Mammary epithelial cell (primary cell): ENCODE results near the gene CSTPP1.

ENCODE experiments used
- EZH2 ChIP-seq: IDR thresholded peaks from 2 replicates; pipeline ENCODE4 v1.6.1; 2012; ENCODE audit warnings: low read length, inconsistent platforms, borderline replicate concordance
- TF ChIP-seq, protein P1 (sequence below), 2 donors: IDR thresholded peaks in 1 of 2; conservative IDR thresholded peaks in 1 of 2; 2 replicates each; pipeline ENCODE4 v1.5.1; 2011 to 2012; ENCODE audit warnings: inconsistent platforms in 2 of 2, low read length in 2 of 2, mild to moderate bottlenecking in 2 of 2, control low read depth in 1 of 2, low read depth in 1 of 2; ENCODE audit not compliant: insufficient read depth in 1 of 2; ENCODE audit errors: extremely low read depth in 1 of 2

DNA sequence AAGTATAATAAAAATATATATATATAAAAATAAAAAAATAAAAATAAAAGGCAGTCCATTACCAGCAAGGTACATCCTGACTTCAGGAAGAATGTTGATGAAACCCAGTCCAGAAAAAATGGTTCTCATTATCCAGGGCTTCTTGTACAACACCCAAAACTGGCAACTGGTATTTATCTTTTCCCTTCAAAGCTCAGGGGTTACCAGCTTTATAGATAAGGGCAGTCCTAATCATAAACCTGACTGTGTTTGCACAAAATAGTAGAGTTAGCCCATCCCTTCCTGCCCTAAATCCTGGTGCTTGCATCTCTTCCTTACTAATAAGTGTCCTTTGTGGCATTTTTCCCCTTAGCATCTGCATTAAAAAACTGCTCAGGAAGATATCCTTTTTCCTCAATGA, 97.5 kb downstream of the CSTPP1 start:
- TF ChIP-seq, protein P1, sequence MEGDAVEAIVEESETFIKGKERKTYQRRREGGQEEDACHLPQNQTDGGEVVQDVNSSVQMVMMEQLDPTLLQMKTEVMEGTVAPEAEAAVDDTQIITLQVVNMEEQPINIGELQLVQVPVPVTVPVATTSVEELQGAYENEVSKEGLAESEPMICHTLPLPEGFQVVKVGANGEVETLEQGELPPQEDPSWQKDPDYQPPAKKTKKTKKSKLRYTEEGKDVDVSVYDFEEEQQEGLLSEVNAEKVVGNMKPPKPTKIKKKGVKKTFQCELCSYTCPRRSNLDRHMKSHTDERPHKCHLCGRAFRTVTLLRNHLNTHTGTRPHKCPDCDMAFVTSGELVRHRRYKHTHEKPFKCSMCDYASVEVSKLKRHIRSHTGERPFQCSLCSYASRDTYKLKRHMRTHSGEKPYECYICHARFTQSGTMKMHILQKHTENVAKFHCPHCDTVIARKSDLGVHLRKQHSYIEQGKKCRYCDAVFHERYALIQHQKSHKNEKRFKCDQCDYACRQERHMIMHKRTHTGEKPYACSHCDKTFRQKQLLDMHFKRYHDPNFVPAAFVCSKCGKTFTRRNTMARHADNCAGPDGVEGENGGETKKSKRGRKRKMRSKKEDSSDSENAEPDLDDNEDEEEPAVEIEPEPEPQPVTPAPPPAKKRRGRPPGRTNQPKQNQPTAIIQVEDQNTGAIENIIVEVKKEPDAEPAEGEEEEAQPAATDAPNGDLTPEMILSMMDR (conservative IDR thresholded peaks at IDR 0.05 in 1 of 2, IDR thresholded peaks at IDR 0.05 in 1 of 2; ENCODE audit: extremely low read depth in 1 of 2, insufficient read depth in 1 of 2, low read depth in 1 of 2, low read length in 2 of 2): no peak
- no peak for TF ChIP-seq EZH2
